Measurements from ENCODE around the gene DPH5.
"Not testable (repeated sequence)": the region's sequence is repeated elsewhere in the genome, so short reads cannot be mapped to it uniquely, and the experiment has no call there.

Gene DPH5

DNA sequence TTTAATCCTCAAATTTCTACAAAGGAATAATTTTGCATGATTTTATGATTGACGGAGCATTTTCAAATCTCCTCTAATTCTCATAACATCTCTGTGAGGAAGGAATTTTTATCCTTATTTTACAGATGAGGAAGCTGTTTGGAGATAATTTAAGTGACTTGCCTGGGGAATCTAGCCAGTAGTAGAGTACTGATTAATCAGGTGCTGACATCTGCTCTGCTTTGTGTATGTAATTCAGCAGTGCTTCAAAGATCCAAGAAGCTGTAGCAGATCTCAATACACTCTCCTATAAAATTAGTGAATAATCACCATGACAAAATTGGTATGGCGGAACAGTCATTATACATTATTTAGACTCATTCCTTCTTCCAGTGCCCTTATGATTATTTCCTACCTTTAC is 46.0 kb downstream of the DPH5 start:
- DNase-seq = no peak

DNA sequence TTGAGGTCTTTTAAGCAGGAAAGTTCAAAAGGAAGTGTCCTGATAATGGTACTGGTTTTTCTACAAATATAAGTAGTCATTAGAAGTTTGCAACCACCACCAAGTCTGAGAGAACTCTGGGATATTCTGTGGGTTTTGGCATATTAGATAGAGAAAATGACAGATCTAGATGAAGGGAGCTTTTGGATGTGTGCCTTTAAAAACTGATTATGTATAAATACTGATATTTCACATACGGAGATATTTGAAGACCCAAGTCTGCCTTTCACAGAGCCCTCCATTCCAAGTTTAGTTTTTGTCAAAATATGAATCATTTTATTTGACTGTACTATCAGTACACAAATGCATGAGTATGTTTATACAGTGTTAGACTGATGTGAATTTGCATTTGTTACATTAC is 48.6 kb downstream of the DPH5 start:
- DNase-seq = no peak

DNA sequence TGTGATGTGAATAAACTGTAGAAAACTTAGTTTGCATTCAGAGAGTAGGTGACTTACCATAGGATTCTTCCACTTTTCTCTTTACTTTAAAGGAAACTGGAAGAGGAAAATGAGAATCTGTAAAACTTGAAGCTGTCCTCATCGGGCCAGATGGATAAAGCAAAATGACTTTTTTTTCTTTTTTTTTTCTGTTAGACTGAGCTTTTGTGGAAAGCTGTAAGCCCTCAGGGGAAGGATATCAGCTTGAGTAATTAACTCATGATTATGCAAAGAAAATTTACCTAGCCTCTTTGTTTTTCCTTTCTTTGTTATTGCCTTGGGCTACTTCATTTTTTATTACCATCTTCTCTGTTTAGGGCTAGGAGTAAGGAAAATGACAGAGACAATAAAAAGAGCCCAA is 53.4 kb downstream of the DPH5 start:
- DNase-seq = no peak

DNA sequence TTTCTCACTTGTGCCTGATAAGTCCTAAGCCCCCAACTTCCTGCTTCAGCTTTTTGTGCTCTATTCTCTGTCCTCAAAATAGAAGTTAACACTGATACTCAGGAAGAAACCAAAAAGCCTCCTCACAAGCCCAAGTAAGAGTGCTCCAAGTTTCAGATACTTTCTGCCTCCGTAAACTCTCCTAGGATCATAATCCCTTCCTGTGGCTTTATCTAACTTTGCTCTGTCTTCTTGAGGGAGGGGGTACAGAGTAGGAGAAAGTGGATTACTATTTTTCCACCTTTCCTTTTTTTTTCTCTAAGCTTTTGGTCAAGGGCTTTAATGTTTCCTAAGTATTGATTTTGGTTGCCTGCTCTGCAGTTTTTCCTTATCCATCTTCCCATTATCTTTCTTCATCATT is 54.6 kb downstream of the DPH5 start:
- DNase-seq = no peak

DNA sequence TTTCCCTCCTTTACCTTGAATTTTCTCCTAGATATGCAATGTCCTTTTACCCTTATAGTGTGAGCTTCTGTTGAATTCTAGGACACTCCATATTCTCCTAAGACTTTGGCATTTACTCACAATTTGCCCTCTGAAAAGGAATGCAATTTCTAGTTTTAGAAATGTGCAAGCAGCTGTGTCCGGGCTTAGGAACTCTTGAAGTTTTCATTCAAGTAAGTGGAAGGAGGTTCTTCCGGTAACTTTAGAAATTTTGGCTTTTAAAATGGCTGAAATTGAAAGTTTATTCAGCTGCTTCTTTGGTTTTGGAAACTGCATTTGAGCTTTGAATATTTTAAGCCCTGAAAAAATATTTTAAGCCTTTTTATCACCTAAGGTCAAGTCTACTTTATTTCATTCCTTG is 56.3 kb downstream of the DPH5 start:
- no peak for DNase-seq

DNA sequence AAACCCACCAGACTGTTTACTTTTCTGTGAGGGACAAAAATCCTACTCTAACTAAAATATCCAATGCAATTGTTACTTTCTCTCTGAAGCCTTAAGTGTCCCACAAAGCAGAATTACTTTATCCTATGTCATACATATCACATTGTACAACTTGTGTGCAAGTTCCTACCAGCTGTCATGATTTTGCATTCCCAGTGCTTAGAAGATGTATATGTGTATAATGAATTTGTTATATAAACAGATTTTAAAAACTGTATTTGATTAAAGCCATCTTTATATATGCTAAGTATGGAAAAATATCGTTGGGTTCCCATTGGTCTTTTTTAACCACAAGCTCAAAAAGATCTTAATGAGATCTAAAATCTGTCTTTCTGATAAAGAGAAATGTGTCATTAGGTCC is 57.0 kb downstream of the DPH5 start:
- DNase-seq = no peak

DNA sequence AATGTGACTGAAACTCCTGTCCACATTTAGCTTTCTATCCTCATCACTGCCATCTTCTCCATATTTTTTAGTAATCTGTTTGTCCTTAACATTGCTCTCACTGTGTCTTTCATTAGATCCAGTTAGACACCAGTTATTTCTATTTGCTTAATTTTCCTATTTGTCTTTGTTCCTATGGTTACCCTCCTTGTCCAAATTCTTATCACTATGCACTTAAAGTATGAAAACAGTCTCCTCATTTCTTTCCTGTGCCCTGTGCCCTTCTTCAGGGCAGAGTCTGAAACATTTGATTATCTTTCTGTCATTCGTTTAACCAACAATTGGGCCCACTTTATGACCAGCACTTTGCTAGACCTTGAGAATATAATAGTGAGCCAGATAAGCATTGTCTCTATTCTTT is 65.5 kb downstream of the DPH5 start:
- DNase-seq = no peak

DNA sequence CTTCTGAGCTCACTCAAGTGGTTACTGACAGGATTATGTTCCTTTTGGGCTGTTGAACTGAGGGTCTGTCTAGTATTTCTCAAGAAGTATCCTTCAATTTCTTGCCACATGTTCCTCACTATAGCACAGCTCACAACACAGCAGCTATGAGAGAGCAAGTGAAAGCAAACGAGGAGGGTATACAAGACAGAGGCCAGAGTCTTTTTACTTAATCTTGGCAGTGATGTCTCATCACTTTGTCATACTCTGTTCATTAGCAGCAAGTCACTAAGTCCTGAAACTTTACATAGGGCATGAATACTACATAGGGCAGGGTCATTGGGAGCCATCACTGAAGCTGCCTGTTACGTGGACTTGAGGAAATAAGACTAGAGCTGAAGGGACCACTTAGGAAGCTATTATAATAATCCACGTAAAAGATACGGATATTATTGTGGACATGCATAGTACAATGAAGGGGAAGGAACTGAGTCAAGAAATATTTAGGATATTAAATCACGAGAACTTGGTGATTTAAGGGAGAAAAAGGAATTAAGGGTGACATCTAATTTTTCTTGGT is 66.0 kb downstream of the DPH5 start:
- DNase-seq = no peak

DNA sequence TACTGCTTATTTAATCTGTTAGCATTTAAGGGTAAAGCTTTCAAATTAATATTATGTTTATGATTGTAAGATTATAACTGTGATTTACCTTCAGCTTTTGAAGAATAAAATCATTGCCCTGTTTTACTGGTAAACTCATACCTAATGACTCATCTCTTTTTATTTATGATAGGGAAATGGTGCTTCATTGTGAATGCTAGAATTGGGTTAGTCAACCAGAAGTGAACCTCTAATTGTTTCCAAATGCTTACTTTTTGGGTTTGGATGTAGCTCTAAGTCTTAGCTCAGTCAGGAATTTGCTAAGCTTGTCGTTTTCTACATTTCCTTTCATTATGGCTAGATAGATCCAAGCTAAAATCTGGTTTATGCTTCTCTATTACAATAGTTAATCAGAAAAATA is 70.3 kb downstream of the DPH5 start:
- DNase-seq = no peak

DNA sequence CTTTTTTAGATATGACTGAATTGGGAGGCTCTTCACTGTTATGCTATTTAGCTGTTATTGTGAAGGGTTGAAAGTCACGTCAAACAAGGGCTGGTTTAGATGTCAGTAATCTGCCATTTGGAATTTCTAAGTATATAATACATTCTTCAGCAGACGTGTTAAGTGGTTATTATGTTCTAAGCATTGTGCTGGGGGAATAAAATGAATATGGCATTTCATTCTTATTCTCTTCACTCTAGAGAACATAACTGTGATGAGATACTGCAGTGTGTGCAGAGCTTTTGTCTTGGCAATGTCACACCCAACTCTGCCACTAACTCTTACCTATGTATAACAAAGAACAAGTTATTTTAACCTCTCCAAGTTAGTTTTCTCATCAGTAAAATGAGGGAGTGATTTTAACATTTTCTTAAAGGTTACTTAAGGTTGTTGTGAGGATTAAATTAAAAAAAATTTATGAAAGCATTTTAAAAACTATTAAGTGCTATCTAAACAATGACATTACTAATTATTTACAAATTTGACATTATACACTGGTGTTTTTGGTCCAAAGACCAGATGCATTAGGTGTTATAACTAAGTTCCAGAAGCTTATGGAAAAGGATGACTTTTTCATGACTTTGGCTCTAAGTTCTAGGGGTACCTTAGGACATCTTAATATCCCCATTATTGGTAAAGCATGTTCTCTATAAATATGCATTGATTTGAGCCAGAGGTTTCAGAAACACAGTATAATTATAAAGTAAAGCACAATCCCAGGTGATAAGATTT is 71.4 kb downstream of the DPH5 start:
- DNase-seq = no peak

DNA sequence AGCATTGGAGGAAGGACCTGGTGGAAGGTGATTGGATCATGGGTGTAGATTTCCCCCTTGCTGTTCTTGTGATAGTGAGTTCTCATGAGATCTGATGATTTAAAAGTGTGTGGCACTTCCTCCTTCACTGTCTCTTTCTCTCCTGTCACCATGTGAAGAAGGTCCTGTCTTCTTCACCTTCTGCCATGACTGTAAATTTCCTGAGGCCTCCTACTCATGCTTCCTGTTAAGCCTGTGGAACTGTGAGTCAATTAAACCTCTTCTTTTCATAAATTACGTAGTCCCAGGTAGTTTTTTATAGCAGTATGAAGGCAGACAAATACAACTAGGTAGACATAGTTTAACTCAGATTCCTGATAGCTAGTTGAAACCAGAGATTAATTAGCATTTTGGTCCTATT is 72.6 kb downstream of the DPH5 start:
- DNase-seq = not testable (repeated sequence)

DNA sequence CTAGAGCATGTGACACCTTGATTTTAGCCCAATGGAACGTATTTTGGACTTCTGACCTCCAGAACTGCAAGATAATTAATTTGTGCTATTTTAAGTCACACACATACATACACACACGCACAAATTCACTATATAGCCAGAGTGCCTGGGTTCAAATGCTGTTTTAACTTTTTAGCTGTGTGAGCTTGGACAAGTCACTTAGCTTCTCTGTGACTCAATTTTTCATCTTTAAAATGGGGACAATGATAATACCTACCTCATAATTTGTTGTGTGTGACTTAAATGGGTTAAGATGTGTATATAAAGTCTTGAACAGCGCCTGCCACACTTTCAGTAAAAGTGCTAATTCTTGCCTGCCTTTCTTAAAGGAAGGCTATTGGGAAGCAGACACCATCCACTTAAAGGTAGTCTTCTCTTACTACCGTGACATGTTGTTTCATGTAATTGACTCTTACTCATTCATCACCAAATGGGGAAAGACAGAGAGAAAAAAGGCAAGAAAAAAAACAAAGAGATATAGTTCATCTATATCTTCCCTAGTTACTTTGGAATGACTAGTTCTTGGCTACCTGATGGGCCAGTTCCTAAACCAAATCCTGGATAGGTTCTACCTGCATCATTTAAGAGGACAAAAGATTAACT is 73.4 kb downstream of the DPH5 start:
- no peak for DNase-seq

DNA sequence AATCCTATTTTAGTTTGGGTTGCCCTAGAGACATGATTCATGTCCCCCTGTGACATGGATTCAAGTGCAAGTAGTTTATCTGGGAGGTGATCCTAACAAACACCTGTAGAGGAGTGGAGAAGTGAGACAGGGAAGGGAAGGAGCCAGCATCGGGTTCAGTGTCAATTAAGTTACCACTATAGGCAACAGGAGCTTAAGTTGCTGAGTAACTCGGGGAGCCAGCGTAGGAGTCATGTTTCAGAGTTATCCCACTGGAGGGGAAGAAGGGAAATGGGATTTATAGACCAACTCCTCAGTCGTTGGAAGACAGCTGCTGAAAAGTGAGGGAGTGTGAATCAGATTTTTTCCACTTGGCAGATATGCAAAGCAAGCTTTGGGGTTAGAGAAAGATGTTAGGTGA is 74.8 kb downstream of the DPH5 start:
- no peak for DNase-seq

DNA sequence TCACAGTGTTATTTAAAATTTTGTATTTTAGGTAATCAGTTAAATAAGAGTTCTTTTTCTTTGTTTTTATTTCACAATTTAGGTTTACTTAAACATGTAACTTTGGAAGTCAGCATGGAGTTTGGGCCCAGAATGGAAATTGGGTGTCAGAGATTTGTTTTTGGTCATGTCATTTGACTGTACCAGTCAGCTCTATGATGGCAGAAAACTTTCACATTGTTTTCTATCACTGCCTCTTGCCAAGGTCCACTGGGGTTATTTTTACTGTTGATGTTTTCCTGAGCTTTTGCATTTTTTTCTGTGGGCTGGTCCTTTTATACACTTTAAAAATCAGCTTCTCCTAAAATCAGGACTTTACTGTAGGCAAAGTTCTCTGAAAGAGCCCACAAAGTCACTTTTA is 75.2 kb downstream of the DPH5 start:
- DNase-seq = no peak

DNA sequence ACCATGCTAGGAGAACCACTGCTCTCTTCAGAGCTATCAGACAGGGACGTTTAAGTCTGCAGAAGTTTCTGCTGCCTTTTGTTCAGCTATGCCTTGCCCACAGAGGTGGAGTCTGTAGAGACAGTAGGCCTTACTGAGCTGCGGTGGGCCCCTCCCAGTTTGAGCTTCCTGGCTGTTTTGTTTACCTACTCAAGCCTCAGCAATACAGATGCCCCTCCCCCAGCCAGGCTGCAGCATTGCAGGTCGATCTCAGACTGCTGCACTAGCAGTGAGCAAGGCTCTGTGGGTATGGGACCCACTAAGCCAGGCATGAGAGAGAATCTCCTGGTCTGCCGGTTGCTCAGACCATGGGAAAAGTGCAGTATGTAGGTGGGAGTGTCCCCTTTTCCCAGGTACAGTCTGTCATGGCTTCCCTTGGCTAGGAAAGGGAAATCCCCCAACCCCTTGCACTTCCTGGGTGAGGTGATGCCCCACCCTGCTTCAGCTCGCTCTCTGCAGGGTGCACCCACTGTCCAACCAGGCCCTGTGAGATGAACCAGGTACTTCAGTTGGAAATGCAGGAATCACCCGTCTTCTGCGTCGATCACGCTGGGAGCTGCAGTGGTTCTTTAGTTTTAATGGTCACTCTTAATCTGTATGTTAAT is 75.9 kb downstream of the DPH5 start:
- DNase-seq = not testable (repeated sequence)

DNA sequence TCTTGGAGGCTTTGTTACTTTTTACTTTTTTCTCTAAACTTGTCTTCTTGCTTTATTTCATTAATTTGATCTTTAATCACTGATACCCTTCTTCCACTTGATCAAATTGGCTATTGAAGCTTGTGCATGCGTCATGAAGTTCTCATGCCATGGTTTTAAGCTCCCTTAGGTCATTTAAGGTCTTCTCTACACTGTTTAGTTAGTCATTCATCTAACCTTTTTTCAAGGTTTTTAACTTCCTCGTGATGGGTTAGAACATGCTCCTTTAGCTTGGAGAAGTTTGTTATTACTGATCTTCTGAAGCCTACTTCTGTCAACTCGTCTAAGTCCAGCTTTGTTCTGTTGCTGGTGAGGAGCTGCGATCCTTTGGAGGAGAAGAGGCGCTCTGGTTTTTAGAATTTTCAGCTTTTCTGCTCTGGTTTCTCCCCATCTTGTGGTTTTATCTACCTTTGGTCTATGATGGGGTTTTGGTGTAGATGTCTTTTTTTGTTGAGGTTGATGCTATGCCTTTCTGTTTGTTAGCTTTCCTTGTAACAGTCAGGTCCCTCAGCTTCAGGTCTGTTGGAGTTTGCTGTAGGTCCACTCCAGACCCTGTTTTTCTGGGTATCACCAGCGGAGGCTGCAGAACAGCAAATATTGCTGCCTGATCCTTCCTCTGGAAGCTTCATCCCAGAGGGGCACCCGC is 76.7 kb downstream of the DPH5 start:
- not testable (repeated sequence) for DNase-seq

DNA sequence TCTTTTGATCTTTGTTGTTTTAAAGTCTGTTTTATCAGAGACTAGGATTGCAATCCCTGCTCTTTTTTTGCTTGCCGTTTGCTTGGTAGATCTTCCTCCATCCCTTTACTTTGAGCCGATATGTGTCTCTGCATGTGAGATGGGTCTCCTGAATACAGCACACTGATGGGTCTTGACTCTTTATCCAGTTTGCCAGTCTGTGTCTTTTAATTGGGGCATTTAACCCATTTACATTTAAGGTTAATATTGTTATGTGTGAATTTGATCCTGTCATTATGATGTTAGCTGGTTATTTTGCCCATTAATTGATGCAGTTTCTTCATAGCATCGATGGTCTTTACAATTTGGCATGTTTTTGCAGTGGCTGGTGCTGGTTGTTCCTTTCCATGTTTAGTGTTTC is 77.8 kb downstream of the DPH5 start:
- DNase-seq = not testable (repeated sequence)

DNA sequence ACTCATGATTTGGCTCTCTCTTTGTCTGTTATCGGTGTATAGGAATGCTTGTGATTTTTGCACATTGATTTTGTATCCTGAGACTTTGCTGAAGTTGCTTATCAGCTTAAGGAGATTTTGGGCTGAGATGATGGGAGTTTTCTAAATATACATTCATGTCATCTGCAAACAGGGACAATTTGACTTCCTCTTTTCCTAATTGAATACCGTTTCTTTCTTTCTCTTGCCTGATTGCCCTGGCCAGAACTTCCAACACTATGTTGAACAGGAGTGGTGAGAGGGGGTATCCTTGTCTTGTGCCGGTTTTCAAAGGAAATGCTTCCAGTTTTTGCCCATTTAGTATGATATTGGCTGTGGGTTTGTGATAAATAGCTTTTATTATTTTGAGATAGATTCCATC is 79.5 kb downstream of the DPH5 start:
- DNase-seq = not testable (repeated sequence)

DNA sequence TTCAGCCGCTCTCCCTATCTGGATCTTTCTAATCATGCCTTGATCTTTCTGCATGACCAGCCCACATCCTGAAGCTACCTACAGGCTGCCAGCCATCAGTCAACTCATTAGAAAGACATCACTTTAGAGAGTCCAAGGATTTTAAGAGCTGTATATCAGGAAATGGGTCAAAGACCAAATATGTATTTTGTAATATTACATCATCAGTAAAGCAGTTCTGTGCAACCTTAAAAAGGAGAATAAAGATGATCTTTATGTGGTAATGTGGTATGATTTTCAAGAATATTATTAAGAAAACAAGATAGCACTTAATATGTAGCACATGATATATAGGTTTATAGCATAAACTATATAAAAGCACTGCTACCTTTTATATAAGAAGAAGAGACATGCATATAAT is 82.1 kb downstream of the DPH5 start:
- no peak for DNase-seq

DNA sequence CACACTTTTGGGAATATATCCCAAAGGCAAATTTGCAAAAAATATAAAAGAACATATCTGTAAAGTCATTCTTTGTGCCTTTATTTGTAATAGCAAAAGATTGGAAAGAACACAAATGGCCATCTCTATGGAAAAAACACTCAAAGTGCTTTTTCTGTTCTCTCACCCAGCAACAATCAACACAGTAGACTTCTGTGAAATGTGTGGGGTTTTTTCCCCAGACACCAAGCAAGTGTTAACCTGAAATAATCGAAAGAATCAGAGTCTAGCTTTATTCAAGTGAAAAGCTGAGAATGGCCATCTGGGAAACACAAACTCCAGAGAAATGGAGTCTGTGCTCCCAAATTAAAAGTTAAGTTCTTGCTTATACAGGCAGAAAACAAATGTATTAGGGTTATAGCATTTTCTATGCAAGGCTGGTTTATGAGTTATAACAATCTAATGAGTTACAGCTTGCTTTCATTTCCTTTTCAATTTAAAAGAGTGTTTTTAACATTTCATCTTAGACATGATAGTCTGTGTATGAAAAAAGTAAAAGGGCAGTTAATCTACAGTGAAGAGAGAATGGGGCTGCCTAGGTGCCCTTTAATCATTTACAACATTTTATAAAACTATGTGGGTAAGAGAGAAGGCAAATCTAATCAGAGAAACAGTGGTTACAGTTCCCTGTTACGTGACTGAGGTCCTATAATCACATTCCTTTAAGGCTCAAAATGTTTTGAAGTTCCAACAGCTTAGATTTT is 83.1 kb downstream of the DPH5 start:
- no peak for DNase-seq

DNA sequence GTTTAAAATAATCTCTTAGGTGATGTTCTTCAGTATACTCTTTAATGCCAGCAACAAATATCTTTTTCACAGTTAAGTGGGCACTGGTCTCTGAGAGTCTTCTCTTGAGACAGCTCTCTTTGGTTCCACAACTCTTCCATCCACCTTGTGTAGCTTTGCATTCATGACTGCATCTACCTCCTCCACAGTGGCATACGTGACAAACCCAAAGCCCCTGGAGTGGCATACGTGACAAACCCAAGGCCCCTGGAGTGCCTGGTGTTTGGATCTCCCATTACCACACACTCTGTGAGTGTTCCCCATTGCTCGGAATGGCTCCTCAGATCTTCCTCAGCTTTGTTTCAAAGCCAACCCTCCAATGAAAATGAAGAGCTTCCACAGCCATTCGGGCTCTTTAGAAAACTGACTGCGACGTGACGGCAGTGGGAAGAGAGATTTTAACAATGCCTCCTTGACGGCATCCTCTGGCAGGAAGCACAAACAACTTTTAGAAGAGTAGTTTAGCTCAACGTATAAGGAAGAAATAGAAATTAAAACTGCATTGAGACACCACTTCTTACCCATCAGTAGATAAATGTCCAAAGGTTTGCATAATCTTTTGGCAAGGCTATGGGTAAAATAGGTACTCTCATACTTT is 83.9 kb downstream of the DPH5 start:
- no peak for DNase-seq

DNA sequence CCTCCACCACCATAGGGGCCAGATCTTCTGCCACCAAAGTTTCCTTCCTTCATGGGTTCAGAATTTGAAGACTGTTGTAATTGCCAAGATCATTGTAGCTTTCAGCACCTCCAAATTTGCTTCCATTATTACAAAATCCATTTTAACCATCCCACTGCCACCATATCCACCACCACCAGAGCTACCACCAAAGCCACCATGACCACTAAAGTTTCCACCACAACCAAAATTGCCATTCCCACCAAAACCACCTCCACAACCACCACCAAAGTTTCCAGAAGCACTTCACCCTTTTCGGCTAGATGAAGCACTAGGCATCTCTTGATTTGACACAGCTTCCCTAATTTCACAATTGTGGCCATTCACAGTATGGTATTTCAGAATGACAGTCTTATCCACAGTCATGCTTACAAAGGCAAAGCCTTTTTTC is 84.5 kb downstream of the DPH5 start:
- peak; percentile 85 for DNase-seq
